Neutrophil (primary cell): Measurements from ENCODE around the gene PPP3CA.

Experiments used
- H3K27ac ChIP-seq: fragments of 200-600 bp; sonication (generic); 2 replicates; pipeline ENCODE4 v1.5.1; 2016; ENCODE audit warnings: mild to moderate bottlenecking, moderate library complexity
- H3K27me3 ChIP-seq: fragments of 200-600 bp; sonication (generic); 2 replicates; pipeline ENCODE4 v1.6.0; 2016; ENCODE audit warnings: mild to moderate bottlenecking
- H3K36me3 ChIP-seq: fragments of 200-600 bp; sonication (generic); 2 replicates; pipeline ENCODE4 v1.5.1; 2017
- H3K4me1 ChIP-seq, 2 experiments: fragments of 200-600 bp in 1 of 2; sonication (generic) in 1 of 2; 1 replicate in 1 of 2; 2 replicates in 1 of 2; pipeline versions ENCODE4 v1.5.1 to v1.6.1; 2013 to 2016; ENCODE audit warnings: low read depth in 1 of 2, low read length in 1 of 2, mild to moderate bottlenecking in 1 of 2, moderate library complexity in 1 of 2; ENCODE audit not compliant: control insufficient read depth in 1 of 2, insufficient read depth in 1 of 2
- H3K4me3 ChIP-seq, 2 experiments: fragments of 200-600 bp in 1 of 2; sonication (generic) in 1 of 2; 1 replicate in 1 of 2; 2 replicates in 1 of 2; pipeline ENCODE4 v1.5.1; 2013 to 2016; ENCODE audit warnings: low read depth in 1 of 2, low read length in 1 of 2, mild to moderate bottlenecking in 1 of 2, moderate library complexity in 1 of 2
- H3K9me3 ChIP-seq: fragments of 200-600 bp; sonication (generic); 2 replicates; pipeline ENCODE4 v1.5.1; 2016
- TF ChIP-seq, protein P1 (sequence below): fragments of 200-600 bp; sonication (generic); IDR thresholded peaks from 2 replicates; pipeline ENCODE4 v1.5.1; 2016; ENCODE audit warnings: antibody characterized with exemption

The PPP3CA gene

GRCh38 chr4:101033986-101034385 is 313.3 kb downstream of the PPP3CA start:
- peaks cover 16% of the 10 kb centered on the region for H3K36me3 ChIP-seq

GRCh38 chr4:101032541-101032940 is 314.8 kb downstream of the PPP3CA start:
- no peaks in the 10 kb centered on the region for H3K9me3 ChIP-seq
- peaks cover 25 to 42% of the 10 kb centered on the region in 2 experiments for H3K4me1 ChIP-seq
- TF ChIP-seq, protein P1, sequence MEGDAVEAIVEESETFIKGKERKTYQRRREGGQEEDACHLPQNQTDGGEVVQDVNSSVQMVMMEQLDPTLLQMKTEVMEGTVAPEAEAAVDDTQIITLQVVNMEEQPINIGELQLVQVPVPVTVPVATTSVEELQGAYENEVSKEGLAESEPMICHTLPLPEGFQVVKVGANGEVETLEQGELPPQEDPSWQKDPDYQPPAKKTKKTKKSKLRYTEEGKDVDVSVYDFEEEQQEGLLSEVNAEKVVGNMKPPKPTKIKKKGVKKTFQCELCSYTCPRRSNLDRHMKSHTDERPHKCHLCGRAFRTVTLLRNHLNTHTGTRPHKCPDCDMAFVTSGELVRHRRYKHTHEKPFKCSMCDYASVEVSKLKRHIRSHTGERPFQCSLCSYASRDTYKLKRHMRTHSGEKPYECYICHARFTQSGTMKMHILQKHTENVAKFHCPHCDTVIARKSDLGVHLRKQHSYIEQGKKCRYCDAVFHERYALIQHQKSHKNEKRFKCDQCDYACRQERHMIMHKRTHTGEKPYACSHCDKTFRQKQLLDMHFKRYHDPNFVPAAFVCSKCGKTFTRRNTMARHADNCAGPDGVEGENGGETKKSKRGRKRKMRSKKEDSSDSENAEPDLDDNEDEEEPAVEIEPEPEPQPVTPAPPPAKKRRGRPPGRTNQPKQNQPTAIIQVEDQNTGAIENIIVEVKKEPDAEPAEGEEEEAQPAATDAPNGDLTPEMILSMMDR, result no peak
- H3K4me3 ChIP-seq, result no peak overlapping the region
- no peaks in the 10 kb centered on the region for H3K27me3 ChIP-seq
- H3K27ac ChIP-seq, result no peak overlapping the region
- peaks cover 16% of the 10 kb centered on the region for H3K36me3 ChIP-seq

More at GRCh38 chr4:101033986-101034385, 313.3 kb downstream of the PPP3CA start:
- no peak overlapping the region for H3K4me3 ChIP-seq
- TF ChIP-seq, protein P1, result no peak
- no peaks in the 10 kb centered on the region for H3K27me3 ChIP-seq
- H3K4me1 ChIP-seq, result peaks cover 40 to 57% of the 10 kb centered on the region in 2 experiments
- peak overlapping the region; percentile 82 for H3K27ac ChIP-seq
- H3K9me3 ChIP-seq, result no peaks in the 10 kb centered on the region

GRCh38 chr4:101031971-101032370 is 315.4 kb downstream of the PPP3CA start:
- Histone ChIP-seq H3K9me3 (no peaks in the 10 kb centered on the region), H3K27ac (no peak overlapping the region), H3K36me3 (peaks cover 16% of the 10 kb centered on the region), H3K27me3 (no peaks in the 10 kb centered on the region), H3K4me1 (peaks cover 20 to 37% of the 10 kb centered on the region in 2 experiments), H3K4me3 (no peak overlapping the region)
- TF ChIP-seq, protein P1, result no peak

- no peaks in the 10 kb centered on the region for H3K9me3 ChIP-seq
- no peaks in the 10 kb centered on the region for H3K27me3 ChIP-seq
- H3K27ac ChIP-seq, result no peak overlapping the region
- no peak overlapping the region for H3K4me3 ChIP-seq
- H3K4me1 ChIP-seq, result peaks cover 9 to 19% of the 10 kb centered on the region in 2 experiments
- TF ChIP-seq, protein P1, result no peak
- H3K36me3 ChIP-seq, result peaks cover 16% of the 10 kb centered on the region
Observed at GRCh38 chr4:101028886-101029285, 318.4 kb downstream of the PPP3CA start.

GRCh38 chr4:101027721-101028120 is 319.6 kb downstream of the PPP3CA start:
- Histone ChIP-seq H3K4me1 (peaks cover 9 to 13% of the 10 kb centered on the region in 2 experiments), H3K4me3 (no peak overlapping the region), H3K9me3 (no peaks in the 10 kb centered on the region), H3K27ac (no peak overlapping the region), H3K27me3 (no peaks in the 10 kb centered on the region), H3K36me3 (peaks cover 22% of the 10 kb centered on the region)
- TF ChIP-seq, protein P1, result no peak

DNA sequence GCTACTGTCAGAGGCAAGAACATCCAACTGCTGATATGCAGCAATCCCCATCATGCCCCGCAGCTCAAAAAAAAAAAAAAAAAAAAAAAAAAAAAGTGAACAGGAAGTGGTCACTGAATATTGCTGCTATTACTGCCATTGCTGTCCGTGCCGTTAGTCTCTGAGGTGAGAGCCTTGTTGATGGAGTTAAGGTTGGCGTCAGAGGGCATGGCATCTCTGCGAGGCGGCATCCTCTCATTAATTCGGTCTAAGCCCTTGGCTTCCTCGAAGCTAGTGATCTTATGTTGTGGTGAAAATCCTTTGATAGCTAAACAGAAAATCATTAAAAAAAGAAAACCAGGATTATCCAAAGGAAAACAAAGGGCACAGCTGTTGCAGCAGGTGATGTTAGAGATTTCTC is 321.6 kb downstream of the PPP3CA start:
- H3K4me3 ChIP-seq, result no peak overlapping the region
- H3K4me1 ChIP-seq, result peaks cover 14 to 19% of the 10 kb centered on the region in 2 experiments
- H3K36me3 ChIP-seq, result peaks cover 11% of the 10 kb centered on the region
- peak overlapping the region; percentile 14 for H3K27ac ChIP-seq
- H3K9me3 ChIP-seq, result no peaks in the 10 kb centered on the region
- H3K27me3 ChIP-seq, result no peaks in the 10 kb centered on the region
- TF ChIP-seq, protein P1, result no peak
